OCI-LY7 (cell line): ENCODE results near the gene B4GALNT4. TPM values are rescaled to one million over a fixed set of nuclear protein-coding genes. Genes with fewer than 3 reads are reported as not detected.

Experiments used
- BruUV-seq: library from RNA; stranded (reverse); fragments of 400-500 nt; replicated peaks from 2 replicates; lab custom pipeline; 2021; lab: Mats Ljungman, UMichigan
- CTCF ChIA-PET: fragments of 300-600 bp; sonication (Branson Sonifier 250); formaldehyde crosslinking; loops from one replicate; lab custom pipeline; 2022; ENCODE audit warnings: antibody characterized with exemption; ENCODE audit not compliant: unreplicated experiment; lab: Charles Lee
- POLR2A ChIA-PET: fragments of 300-600 bp; sonication (Branson Sonifier 250); formaldehyde crosslinking; loops from one replicate; lab custom pipeline; 2022; ENCODE audit warnings: antibody characterized with exemption; lab: Charles Lee
- DNase-seq: peaks from one replicate; pipeline ENCODE4 v3.0.0-alpha.2; 2015; ENCODE audit warnings: low spot score
- H2AFZ ChIP-seq: fragments of 200-600 bp; sonication (generic), shearing (Covaris generic); 2 replicates; pipeline ENCODE4 v1.6.1; 2014; ENCODE audit warnings: mild to moderate bottlenecking, antibody characterized with exemption, low read length, moderate library complexity
- H3K27ac ChIP-seq: fragments of 200-600 bp; sonication (generic); 2 replicates; pipeline ENCODE4 v1.5.1; 2014; ENCODE audit warnings: mixed run types, low read depth, mild to moderate bottlenecking, moderate library complexity, low read length, inconsistent platforms; ENCODE audit not compliant: poor library complexity, severe bottlenecking
- H3K36me3 ChIP-seq: fragments of 200-600 bp; sonication (generic); 2 replicates; pipeline ENCODE4 v1.6.1; 2014; ENCODE audit warnings: mild to moderate bottlenecking, antibody characterized with exemption, low read length, moderate library complexity, mixed read lengths; ENCODE audit not compliant: insufficient read depth
- H3K4me1 ChIP-seq: fragments of 200-600 bp; sonication (generic); 2 replicates; pipeline ENCODE4 v1.5.1; 2014; ENCODE audit warnings: mild to moderate bottlenecking, low read length; ENCODE audit not compliant: insufficient read depth, poor library complexity, severe bottlenecking
- H3K4me2 ChIP-seq: fragments of 200-600 bp; sonication (generic); 2 replicates; pipeline ENCODE4 v1.6.1; 2014; ENCODE audit warnings: mild to moderate bottlenecking, low read length
- H3K4me3 ChIP-seq: fragments of 200-600 bp; sonication (generic); 2 replicates; pipeline ENCODE4 v1.5.1; 2014; ENCODE audit warnings: mild to moderate bottlenecking, low read depth, low read length; ENCODE audit not compliant: poor library complexity, severe bottlenecking
- H3K79me2 ChIP-seq: fragments of 200-600 bp; sonication (generic); 2 replicates; pipeline ENCODE4 v1.6.1; 2016; ENCODE audit warnings: low read depth, mild to moderate bottlenecking, low read length, moderate library complexity, mixed read lengths; ENCODE audit not compliant: insufficient read depth
- H3K9me2 ChIP-seq: fragments of 200-600 bp; sonication (generic); 2 replicates; pipeline ENCODE4 v1.6.1; 2016; ENCODE audit warnings: mild to moderate bottlenecking, low read length, mixed read lengths; ENCODE audit not compliant: insufficient read depth
- H3K9me3 ChIP-seq: fragments of 200-600 bp; sonication (generic); 2 replicates; pipeline ENCODE4 v1.6.1; 2014; ENCODE audit warnings: mild to moderate bottlenecking, mixed run types, low read length, mixed read lengths
- H4K20me1 ChIP-seq: fragments of 200-600 bp; sonication (generic); 2 replicates; pipeline ENCODE4 v1.6.1; 2014; ENCODE audit warnings: mild to moderate bottlenecking, antibody characterized with exemption, low read length, moderate library complexity, mixed read lengths; ENCODE audit not compliant: insufficient read depth
- EZH2phosphoT487 ChIP-seq: fragments of 200-600 bp; sonication (generic); IDR thresholded peaks from 2 replicates; pipeline ENCODE4 v1.6.1; 2018; ENCODE audit warnings: low read depth, borderline replicate concordance, mild to moderate bottlenecking, mixed run types, antibody characterized with exemption, low read length, moderate library complexity, mixed read lengths
- intact Hi-C: fragments of 100-400 bp; cut with micrococcal nuclease; formaldehyde crosslinking; loops from one replicate; pipeline ENCODE4 v1.10.0; 2022; ENCODE audit not compliant: unreplicated experiment
- total RNA-seq, 2 experiments: library from RNA; depleted of rRNA in 1 of 2; stranded (reverse); fragments of >200 nt in 1 of 2; shearing (Covaris generic) in 1 of 2; gene quantifications; 2 replicates each; pipeline ENCODE4 v1.2.3, GENCODE V29; 2014 to 2022
- TF ChIP-seq, protein P1 (sequence below): fragments of 200-600 bp; sonication (generic); conservative IDR thresholded peaks from 2 replicates; pipeline ENCODE4 v1.5.1; 2014; ENCODE audit warnings: mild to moderate bottlenecking, antibody characterized with exemption, low read length, moderate library complexity, mixed read lengths

B4GALNT4 gene
- total RNA-seq, 2 experiments from 2014 or later, result not detected

DNA sequence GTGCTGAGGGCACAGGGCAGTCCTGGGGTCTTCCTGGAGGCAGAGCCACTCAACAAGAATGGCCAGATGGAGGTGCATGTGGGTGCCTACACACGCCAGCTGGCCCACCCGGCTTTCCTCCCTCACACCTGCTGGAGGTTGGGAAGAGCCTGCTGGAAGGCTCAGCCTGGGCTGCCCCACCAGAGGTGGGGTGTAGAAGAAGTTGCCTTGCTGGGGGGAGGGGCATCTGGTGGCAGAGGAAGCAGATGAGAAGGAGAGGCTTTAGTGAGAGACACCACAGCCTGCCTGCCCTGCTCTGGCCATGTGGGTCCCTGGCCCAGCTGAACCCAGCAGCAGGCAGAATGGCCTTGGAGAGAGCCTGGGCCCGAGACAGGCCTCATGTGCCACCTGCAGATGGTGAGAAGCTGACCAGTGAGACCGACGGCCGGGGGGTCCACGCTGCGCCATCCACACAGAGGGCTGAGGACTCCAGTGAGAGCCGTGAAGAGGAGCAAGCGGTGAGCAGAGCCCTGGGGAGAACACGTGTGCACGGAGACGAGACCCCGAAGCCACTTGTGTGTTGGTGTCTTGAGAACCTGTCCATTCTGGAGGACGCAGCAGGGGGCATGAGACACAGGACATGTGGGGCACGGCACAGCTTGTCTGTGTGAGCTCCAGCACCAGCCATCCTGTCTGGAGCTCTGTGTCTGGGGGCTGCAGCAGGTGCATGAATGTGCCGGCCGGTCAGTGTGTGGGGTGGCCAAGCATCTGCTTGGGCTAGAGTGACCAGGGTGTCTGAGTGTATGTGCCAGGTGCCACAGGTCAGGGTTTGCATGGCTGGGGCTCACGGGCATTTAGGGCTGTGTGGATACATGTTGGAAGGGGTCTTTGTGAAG is 2.7 kb downstream of the B4GALNT4 start:
- H3K9me2 ChIP-seq, result no peaks in the 10 kb centered on the region
- intact Hi-C loops, result no loop called here
- no peaks in the 10 kb centered on the region for H3K79me2 ChIP-seq
- H4K20me1 ChIP-seq, result no peaks in the 10 kb centered on the region
- CTCF ChIA-PET, result no interaction called here
- H3K4me2 ChIP-seq, result no peak overlapping the region
- H3K4me1 ChIP-seq, result no peaks in the 10 kb centered on the region
- no peaks in the 10 kb centered on the region for H3K36me3 ChIP-seq
- no peak overlapping the region for H3K4me3 ChIP-seq
- H3K27ac ChIP-seq, result no peak overlapping the region
- DNase-seq, result no peak
- POLR2A ChIA-PET, result no interaction called here
- no peaks in the 10 kb centered on the region for H3K9me3 ChIP-seq
- H2AFZ ChIP-seq, result no peak overlapping the region
- BruUV-seq, result no TSS peak
- TF ChIP-seq, protein P1, sequence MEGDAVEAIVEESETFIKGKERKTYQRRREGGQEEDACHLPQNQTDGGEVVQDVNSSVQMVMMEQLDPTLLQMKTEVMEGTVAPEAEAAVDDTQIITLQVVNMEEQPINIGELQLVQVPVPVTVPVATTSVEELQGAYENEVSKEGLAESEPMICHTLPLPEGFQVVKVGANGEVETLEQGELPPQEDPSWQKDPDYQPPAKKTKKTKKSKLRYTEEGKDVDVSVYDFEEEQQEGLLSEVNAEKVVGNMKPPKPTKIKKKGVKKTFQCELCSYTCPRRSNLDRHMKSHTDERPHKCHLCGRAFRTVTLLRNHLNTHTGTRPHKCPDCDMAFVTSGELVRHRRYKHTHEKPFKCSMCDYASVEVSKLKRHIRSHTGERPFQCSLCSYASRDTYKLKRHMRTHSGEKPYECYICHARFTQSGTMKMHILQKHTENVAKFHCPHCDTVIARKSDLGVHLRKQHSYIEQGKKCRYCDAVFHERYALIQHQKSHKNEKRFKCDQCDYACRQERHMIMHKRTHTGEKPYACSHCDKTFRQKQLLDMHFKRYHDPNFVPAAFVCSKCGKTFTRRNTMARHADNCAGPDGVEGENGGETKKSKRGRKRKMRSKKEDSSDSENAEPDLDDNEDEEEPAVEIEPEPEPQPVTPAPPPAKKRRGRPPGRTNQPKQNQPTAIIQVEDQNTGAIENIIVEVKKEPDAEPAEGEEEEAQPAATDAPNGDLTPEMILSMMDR, result no peak
- TF ChIP-seq EZH2phosphoT487, result no peak

DNA sequence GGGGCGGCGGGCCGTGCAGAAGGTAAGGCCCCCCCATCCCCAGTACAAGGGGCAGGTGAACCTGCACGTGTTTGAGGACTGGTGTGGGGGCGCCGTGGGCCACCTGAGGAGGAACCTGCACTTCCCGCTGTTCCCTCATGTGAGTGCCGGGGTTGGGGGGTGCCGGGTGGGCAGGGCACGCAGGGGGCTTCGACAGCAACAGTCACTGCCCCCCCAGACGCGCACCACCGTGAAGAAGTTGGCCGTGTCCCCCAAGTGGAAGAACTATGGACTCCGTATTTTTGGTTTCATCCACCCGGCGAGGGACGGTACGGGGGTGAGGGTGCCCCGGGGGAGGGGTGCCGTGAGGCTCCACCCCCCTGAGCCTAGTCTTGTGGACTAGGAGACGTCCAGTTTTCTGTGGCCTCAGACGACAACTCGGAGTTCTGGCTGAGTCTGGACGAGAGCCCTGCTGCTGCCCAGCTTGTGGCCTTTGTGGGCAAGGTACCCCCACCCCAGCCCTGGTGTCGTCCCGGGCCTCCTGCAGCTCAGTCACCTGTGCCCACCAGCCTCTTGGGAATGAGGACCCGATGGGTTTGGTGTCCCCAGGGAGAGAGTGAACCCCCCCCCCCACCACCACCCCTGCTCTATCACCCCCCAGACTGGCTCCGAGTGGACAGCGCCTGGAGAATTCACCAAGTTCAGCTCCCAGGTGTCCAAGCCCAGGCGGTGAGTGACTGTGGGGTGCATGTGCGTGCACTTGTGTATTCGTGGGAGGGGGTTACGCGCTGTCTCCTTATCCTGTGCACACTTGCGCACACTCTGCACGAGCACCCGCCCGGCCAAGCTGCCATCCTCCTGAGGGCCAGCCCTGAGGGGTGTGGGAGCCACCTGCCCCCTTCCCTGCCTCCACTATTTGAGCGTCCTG is 3.8 kb downstream of the B4GALNT4 start:
- BruUV-seq, result no TSS peak
- no peaks in the 10 kb centered on the region for H3K9me3 ChIP-seq
- H3K4me1 ChIP-seq, result no peaks in the 10 kb centered on the region
- H3K36me3 ChIP-seq, result no peaks in the 10 kb centered on the region
- no peaks in the 10 kb centered on the region for H3K79me2 ChIP-seq
- H4K20me1 ChIP-seq, result no peaks in the 10 kb centered on the region
- intact Hi-C loops, result no loop called here
- no peaks in the 10 kb centered on the region for H3K9me2 ChIP-seq
- ChIA-PET CTCF (no interaction called here), POLR2A (no interaction called here)
- no peak for DNase-seq
- TF ChIP-seq, protein P1, result no peak
- no peak for TF ChIP-seq EZH2phosphoT487
- H3K27ac ChIP-seq, result no peak overlapping the region
- no peak overlapping the region for H3K4me2 ChIP-seq
- H2AFZ ChIP-seq, result no peak overlapping the region
- no peak overlapping the region for H3K4me3 ChIP-seq
